OCI-LY3 (cell line): ENCODE results near the gene GRM4.

Source experiments
- CTCF ChIP-seq: fragments of 200-600, 300-600 bp; sonication (generic); IDR thresholded peaks from 2 replicates; pipeline ENCODE4 v1.5.1; 2014; ENCODE audit warnings: antibody characterized with exemption, low read length, low read depth
- EZH2phosphoT487 ChIP-seq: fragments of 200-600 bp; shearing (Covaris generic); IDR thresholded peaks from 2 replicates; pipeline ENCODE4 v1.6.1; 2018; ENCODE audit warnings: antibody characterized with exemption, mixed run types, low read depth

GRCh38 chr6:34082348-34082747 lies 63.5 kb downstream of the GRM4 start:
- TF ChIP-seq CTCF (no peak), EZH2phosphoT487 (no peak)
